NCI-H748 treated with DMSO at 0.1 percent for 48 hours (cell line): ENCODE data around the gene OR4X1.
"Not testable (repeated sequence)": the region's sequence is repeated elsewhere in the genome, so short reads cannot be mapped to it uniquely, and the experiment has no call there.

ENCODE experiments used
- DNase-seq: peaks from one replicate; lab custom pipeline; 2025; lab: John Stamatoyannopoulos, UW

OR4X1 gene, protein sequence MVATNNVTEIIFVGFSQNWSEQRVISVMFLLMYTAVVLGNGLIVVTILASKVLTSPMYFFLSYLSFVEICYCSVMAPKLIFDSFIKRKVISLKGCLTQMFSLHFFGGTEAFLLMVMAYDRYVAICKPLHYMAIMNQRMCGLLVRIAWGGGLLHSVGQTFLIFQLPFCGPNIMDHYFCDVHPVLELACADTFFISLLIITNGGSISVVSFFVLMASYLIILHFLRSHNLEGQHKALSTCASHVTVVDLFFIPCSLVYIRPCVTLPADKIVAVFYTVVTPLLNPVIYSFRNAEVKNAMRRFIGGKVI

DNA sequence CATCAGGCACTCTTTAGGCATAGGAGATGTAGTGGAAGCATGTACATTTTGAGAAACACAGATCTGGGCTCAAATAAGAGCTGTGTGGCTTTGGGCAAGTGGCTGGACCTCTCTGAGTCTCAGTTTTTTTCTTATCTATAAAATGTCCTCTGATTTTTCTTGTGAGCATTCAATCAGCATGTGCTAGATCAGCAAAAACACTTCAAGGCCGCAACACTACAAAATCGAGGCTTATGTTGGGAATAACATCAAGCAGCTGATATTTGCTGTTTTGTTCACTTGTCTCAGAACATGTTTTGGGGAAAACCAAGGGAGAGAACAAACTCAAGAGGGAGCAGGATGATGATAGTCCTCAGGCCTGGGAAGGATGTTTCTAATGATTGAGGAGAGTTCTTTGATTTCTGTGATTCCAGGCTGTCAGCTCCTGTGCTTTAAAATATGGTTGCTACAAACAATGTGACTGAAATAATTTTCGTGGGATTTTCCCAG, at the start of gene OR4X1:
Gene OR4X1 (plus strand): TSS at position 439 of the 489 bp plus-strand sequence. CDS start 0 bp downstream, at position 439.
- DNase-seq, result no peak

DNA sequence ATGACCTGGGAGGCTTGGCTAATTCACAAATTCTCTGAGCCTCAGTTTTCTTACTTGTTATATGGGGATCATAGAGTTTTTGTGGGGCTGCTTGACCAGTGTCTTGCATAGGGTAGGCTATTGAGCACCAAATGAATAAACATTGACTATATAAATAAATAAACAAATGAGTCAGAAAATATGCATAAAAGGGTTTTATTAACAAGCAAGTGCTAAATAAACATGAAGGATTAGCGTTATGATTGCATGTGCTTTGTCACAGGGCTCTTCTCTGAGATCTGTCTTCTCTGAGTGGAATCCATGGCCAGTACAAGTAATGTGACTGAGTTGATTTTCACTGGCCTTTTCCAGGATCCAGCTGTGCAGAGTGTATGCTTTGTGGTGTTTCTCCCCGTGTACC, 47.2 kb upstream of the OR4X1 start, which contains the start of gene OR4B1:
Gene OR4B1 (plus strand): TSS at position 301 of the 400 bp plus-strand sequence. CDS start 0 bp downstream, at position 301.
- no peak for DNase-seq

DNA sequence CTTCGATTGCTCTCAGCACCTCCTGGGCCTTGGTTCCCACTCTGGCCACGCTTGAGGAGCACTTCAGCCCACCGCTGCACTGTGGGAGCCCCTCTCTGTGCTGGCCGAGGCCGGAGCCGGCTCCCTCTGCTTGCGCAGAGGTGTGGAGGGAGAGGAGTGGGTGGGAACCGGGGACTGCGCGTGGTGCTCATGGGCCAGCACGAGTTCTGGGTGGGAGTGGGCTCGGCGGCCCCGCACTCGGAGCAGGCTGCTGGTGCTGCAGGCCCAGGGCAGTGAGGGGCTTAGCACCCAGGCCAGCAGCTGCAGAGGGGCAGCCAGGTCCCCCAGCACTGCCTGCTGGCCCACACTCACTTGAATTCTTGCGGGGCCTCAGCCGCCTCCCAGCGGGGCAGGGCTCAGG, 34.9 kb upstream of the OR4X1 start:
- DNase-seq, result no peak

DNA sequence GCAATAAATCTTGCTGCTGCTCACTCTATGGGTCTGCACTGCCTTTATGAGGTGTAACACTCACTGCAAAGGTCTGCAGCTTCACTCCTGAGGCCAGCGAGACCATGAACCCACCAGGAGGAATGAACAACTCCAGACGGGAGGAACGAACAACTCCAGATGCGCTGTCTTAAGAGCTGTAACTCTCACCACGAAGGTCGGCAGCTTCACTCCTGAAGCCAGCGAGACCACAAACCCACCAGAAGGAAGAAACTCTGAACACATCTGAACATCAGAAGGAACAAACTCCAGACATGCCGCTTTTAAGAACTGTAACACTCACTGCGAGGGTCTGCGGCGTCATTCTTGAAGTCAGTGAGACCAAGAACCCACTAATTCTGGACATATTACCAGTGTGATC, 33.6 kb upstream of the OR4X1 start:
- DNase-seq, result not testable (repeated sequence)

DNA sequence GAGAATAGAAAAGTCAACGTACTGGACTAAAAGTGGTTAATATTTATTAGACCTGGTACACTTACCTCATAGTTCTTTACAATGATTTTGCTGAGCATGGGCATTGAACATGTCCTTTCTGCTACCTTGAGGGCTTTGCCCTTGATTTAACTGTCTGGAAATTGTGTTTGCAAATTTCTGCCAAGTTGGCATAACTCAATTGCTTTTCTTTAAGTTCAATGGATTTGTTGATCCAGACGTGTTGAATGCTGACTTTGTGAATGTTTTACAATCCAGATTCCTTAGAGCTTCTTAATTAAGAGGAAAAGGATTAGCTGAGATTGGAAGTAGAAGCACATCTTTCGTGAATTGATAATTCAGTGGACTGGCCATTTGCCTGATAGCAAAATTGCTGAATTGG, 25.9 kb upstream of the OR4X1 start:
- DNase-seq, result no peak

DNA sequence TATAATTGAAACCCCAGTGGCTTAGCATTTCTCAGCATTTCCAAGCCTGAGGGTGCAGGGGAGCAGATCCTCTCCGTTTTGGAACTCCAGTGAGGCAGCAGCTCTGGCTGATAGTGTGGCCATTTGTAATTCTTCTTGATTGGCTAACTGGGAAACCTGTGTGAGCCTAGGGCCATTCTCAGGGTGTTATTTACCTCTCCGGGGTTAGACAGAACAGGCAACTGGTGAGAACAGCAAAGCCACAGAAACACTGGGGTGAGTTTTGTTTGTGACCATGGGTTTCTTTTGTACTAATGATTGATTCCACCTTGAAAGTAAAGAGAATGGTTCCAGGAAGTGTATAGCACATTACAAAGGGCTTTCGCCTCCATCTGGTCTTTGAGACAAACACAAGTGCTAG, 21.2 kb upstream of the OR4X1 start:
- DNase-seq, result no peak

DNA sequence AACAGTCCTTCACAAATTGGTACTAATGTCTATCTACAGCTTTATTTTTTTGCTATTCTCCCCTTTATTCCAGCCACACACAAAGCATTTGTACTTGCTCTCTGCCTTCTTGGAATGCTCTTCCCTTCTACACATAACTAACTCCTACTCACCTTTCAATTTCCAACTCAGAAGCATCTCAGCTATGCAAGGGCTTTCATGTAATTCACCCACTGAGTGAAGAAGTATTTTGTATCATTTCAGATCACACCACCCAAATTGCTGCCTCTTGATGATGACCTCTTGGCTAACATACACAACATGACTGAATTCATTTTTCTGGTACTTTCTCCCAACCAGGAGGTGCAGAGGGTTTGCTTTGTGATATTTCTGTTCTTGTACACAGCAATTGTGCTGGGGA, 18.9 kb upstream of the OR4X1 start, which contains the start of gene OR4X2:
Gene OR4X2 (plus strand): TSS at position 301 of the 400 bp plus-strand sequence. CDS start 0 bp downstream, at position 301.
- no peak for DNase-seq

DNA sequence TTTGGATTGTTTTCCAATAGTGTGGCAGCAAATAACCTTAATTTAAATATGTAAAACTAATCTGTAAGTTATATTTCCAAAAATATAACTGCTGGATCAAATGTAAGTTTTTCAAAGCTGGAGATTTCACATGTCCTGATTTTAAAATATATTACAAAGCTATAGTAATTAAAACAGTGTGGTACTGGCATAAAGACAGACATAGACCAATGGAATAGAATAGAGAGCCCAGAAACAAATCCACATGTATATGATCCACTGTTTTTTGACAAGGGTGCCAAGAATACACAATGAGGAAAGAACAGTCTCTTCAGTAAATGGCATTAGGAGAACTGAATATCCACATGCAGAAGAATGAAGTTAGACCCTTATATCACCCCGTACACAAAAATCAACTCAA, 14.8 kb upstream of the OR4X1 start:
- no peak for DNase-seq

DNA sequence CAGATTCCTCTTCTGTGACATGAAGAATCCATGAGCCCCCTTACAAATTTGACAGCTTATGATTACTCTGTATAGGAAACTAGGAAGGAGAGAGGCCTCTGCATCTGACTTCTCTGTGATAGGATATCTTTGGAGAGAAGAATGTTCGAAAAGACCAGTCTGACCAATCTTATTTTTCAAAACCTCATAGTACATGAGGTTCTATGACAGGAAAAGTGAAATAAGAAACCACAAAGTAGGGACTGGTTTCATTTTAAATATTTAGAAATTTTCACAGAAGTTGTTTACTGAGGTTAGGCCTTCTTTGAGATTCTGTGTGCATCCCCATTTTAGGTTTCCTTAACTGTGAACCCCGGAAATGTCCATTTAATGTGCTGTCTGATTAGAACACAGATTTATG, 2.1 kb upstream of the OR4X1 start:
- DNase-seq, result no peak

DNA sequence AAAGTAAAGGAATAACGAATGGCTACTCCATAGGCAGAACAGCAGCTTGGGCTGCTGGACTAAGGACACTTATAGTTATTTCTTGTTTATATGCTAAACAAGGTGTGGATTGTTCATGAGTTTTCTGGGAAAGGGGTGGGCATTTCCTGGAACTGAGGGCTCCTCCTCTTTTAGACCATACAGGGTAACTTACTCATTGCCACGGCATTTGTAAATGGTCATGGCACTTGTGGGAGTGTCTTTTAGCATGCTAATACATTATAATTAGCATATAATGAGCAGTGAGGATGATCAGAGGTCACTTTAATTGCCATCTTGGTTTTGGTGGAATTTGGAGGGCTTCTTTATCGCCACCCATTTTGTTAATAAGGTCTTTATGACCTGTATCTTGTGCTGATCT, 7.0 kb downstream of the OR4X1 start:
- DNase-seq, result no peak

DNA sequence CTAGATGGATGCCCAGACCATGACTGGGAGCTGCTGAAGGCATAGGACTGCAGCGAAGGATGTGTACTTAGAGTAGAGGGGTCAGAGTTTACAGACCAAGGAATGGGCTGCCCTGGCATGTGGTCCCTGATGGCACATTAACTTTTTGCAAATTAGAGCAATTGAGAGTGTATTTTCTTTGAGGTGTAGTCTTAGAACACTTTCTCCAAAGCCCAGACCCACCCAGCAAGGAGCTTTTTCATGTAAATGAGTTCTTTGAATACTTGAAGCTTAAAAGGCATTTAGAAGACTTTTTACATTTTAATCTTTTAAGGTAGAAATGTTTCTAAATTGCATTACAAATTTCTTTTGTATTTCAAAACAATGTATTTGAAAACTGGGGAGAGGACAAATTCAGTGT, 8.9 kb downstream of the OR4X1 start:
- DNase-seq, result no peak

DNA sequence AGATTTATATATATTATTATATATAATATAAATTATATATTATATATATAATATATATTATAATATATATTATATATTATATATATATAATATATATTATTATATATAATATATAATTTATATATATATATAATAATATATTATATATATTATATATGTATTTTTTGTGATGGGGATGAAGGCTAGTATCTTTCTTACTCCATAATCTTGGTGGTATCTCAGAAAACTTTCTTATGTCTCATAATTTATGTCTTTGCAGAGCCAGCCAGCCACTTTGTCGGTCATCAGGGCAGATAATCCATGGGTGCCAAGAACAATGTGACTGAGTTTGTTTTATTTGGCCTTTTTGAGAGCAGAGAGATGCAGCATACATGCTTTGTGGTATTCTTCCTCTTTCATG, 42.3 kb downstream of the OR4X1 start, which contains the start of gene OR4S1:
Gene OR4S1 (plus strand): TSS at position 301 of the 400 bp plus-strand sequence. CDS start 0 bp downstream, at position 301.
- DNase-seq, result no peak

DNA sequence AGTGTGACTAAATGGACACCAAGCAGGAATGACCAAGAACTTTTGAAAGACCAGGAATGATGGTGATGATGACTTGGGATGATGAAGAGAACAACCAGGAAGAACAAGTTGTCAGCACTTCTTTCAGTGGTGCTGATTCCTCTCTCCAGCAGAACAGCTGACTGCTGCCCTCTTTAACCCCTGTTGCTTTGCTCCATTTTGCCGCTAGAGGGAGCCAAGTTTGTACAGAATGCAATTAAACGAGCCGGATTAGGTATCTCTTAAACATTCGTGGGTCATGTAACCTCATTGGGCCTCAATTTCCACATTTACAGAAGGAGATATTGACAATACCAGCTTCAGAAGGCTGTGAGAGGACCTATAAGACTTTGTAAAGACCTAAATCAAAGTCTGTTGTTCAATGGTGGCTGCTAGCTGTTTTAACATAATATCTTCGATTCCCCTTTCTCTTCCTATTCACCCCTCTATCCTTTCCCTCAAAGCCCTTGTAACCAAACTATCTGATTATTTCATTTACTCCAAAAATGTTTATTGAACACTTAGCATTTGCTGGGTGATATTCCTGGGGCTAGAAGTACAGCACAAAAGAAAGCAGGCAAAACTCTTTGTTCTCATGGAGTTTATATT, 44.2 kb downstream of the OR4X1 start:
- DNase-seq, result peak; percentile 51

DNA sequence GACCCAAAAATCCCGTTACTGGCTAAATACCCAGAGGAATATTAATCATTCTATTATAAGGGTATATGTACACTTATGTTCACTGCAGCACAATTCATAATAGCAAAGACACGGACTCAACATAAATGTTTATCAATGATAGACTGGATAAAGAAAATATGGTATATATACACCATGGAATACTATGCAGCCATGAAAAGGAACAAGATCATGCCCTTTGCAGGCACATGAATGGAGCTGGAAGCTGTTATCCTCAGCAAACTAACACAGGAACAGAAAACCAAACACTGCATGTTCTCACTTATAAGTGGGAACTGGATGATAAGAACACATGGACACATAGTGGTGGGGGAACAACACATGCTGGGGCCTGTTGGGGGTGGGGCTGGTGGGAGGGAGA, 49.9 kb downstream of the OR4X1 start:
- not testable (repeated sequence) for DNase-seq
